NCI-H187 treated with DMSO at 0.1 percent for 48 hours (cell line): ENCODE data around the gene BCL2L12.
"Not testable (repeated sequence)": the region's sequence is repeated elsewhere in the genome, so short reads cannot be mapped to it uniquely, and the experiment has no call there.

Source experiments
- DNase-seq: peaks from one replicate; lab custom pipeline; 2025; lab: John Stamatoyannopoulos, UW

Gene BCL2L12

DNA sequence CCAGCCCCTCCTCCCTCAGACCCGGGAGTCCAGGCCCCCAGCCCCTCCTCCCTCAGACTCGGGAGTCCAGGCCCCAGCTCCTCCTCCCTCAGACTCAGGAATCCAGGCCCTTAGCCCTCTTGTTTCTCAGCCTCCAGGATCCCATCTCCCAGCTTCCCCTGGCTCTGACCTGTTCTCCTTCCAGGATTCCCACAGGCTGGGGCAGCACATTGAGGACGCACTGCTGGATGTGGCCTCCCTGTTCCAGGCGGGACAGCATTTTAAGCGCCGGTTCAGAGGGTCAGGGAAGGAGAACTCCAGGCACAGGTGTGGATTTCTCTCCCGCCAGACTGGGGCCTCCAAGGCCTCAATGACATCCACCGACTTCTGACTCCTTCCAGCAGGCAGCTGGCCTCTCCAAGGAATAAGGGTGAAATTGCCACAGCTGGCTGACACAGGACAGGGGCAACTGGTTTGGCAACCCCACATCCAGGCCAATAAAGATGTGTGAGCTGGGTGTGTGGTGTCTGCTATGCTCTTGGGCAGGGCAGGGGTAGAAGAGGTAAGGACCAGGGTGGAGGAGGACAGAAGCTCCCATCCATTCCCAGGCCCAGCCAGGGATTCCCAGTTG, 47.6 kb downstream of the BCL2L12 start:
- DNase-seq, result no peak

DNA sequence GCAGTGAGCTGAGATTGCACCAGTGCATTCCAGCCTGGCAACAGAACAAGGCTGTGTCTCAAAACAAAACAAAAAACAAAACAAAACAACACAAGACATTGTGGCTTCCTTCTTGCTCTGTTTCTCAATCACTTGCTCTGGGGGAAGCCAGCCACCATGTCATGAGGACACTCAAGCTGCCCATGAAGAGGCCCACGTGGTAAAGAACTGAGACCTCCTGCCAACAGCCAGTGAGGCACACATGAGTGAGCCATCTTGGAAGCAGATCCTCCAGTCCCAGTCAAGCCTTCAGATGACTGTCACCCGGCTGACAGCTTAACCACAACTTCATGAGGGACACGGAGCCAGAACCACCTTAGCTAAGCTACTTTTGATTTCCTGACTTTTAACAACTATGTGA, 50.4 kb downstream of the BCL2L12 start:
- DNase-seq, result no peak

DNA sequence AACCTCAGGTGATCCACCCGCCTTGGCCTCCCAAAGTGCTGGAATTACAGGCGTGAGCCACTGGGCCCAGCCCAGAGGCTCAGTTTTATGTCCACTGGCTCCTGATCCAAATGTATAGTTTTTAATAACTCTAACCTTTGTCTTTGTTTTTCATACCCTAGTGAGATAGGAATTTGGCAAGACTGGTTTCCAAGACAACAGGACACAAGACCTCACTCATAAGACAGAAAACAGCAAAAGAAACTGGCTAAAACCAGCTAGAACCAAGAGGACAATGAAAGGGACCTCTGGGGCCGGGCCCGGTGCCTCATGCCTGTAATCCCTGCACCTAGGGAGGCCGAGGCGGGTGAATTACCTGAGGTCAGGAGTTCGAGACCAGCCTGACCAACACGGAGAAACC, 52.8 kb downstream of the BCL2L12 start:
- no peak for DNase-seq

DNA sequence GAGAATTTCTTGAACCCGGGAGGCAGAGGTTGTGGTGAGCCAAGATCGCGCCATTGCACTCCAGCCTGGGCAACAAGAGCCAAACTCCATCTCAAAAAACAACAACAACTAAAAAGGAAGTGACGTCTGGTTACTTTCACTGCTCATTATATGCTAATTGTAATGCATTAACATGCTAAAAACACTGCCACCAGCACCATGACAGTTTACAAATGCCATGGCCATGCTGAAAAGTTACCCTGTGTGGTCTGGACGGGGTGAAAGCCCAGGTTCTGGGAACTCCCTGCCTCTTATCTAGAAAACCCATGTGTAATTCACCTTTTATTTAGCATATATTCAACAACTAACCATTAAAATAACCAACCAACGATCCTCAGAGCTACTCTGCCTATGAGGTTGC, 53.3 kb downstream of the BCL2L12 start:
- no peak for DNase-seq

DNA sequence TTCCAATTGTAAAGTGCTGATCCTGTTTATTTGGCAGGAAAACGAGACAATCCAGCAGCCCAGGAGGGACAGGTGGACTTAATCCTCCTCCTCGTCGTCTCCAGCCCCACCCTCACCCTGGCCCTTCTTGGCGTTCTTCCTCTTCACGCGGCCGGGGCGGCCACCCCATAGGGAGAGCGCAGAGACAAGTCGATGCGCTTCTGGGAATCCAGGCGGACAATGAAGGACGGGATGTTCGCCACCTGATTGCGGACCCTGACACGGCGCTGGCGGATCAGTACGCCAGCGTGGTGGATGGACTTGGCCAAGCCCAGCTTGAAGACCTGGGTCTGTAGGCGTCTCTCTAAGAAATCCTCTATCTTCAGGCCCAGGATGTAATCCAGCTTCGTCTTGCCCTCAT, 53.7 kb downstream of the BCL2L12 start:
- DNase-seq, result not testable (repeated sequence)
